Nucleus accumbens (tissue), 56 donors: ENCODE data around the gene MARF1.
"Not testable (repeated sequence)": the region's sequence is repeated elsewhere in the genome, so short reads cannot be mapped to it uniquely, and the experiment has no call there.

ENCODE experiments used
- DNase-seq, 56 donors: peaks; one replicate each; lab custom pipeline; 2025; lab: John Stamatoyannopoulos, UW

MARF1 gene

GRCh38 chr16:15652293-15653001, 9.5 kb upstream of the MARF1 start:
- no peak for DNase-seq

GRCh38 chr16:15650698-15651171, 7.8 kb upstream of the MARF1 start:
- DNase-seq, result peak in 5 of 56 donors; percentile 17 to 42 (median 40)

- peak in 55 of 56 donors; percentile 28 to 97 (median 81) for DNase-seq
These were observed 7.2 kb upstream of the MARF1 start, which contains the start of gene NDE1 for GRCh38 chr16:15650019-15650697. TSS of gene NDE1 (plus strand) at chr16:15650245. CDS start at chr16:15664779, 14,534 bp downstream.

GRCh38 chr16:15649727-15650018, 6.7 kb upstream of the MARF1 start:
- DNase-seq, result no peak

- DNase-seq, result not testable (repeated sequence)
These were observed 6.4 kb upstream of the MARF1 start for GRCh38 chr16:15649311-15649710.

GRCh38 chr16:15648135-15648730, 5.3 kb upstream of the MARF1 start:
- no peak for DNase-seq

GRCh38 chr16:15647294-15648014, 4.5 kb upstream of the MARF1 start:
- DNase-seq, result no peak

- not testable (repeated sequence) for DNase-seq
These were observed 3.8 kb upstream of the MARF1 start for GRCh38 chr16:15646557-15647293.

- DNase-seq, result peak in 1 of 56 donors; percentile 1
These were observed 2.1 kb upstream of the MARF1 start for GRCh38 chr16:15644962-15645465.

GRCh38 chr16:15644267-15644961, 1.5 kb upstream of the MARF1 start:
- DNase-seq, result peak in 2 of 56 donors; percentile 3 to 4

- no peak for DNase-seq
These were observed 944 bp upstream of the MARF1 start for GRCh38 chr16:15643946-15644250.

- peak in 15 of 56 donors; percentile 25 to 77 (median 63) for DNase-seq
These were observed 352 bp downstream of the MARF1 start for GRCh38 chr16:15642557-15643047.

GRCh38 chr16:15641753-15642556, 999 bp downstream of the MARF1 start:
- DNase-seq, result no peak

GRCh38 chr16:15640966-15641365, 2.0 kb downstream of the MARF1 start:
- no peak for DNase-seq

GRCh38 chr16:15639061-15639568, 3.8 kb downstream of the MARF1 start:
- DNase-seq, result no peak

GRCh38 chr16:15636392-15636873, 6.5 kb downstream of the MARF1 start:
- DNase-seq, result no peak

- DNase-seq, result no peak
These were observed 7.0 kb downstream of the MARF1 start for GRCh38 chr16:15635926-15636325.
